ENCODE data around the gene JAZF1.
"Not testable (repeated sequence)": the region's sequence is repeated elsewhere in the genome, so short reads cannot be mapped to it uniquely, and the experiment has no call there.

JAZF1 gene

GRCh38 chr7:28028471-28028870, 152.1 kb downstream of the JAZF1 start:
- Histone ChIP-seq H3K36me3 (ENCODE audit: control insufficient read depth, insufficient read depth, low read length) (no peaks in the 10 kb centered on the region), H3K9ac (ENCODE audit: low read length) (no peak overlapping the region), H3K27me3 (ENCODE audit: control insufficient read depth, insufficient read depth, low read length) (no peaks in the 10 kb centered on the region), H3K4me3 (ENCODE audit: low read length) (no peak overlapping the region), H3K4me1 (ENCODE audit: control insufficient read depth, insufficient read depth, low read length) (peaks cover 40% of the 10 kb centered on the region), H3K27ac (ENCODE audit: low read depth, low read length) (peak overlapping the region; percentile 88)

GRCh38 chr7:28026237-28026636, 154.4 kb downstream of the JAZF1 start:
- Histone ChIP-seq H3K27ac (ENCODE audit: low read depth, low read length) (peak overlapping the region; percentile 88), H3K4me3 (ENCODE audit: low read length) (no peak overlapping the region), H3K36me3 (ENCODE audit: control insufficient read depth, insufficient read depth, low read length) (no peaks in the 10 kb centered on the region), H3K27me3 (ENCODE audit: control insufficient read depth, insufficient read depth, low read length) (no peaks in the 10 kb centered on the region), H3K9ac (ENCODE audit: low read length) (no peak overlapping the region), H3K4me1 (ENCODE audit: control insufficient read depth, insufficient read depth, low read length) (peaks cover 33% of the 10 kb centered on the region)

DNA sequence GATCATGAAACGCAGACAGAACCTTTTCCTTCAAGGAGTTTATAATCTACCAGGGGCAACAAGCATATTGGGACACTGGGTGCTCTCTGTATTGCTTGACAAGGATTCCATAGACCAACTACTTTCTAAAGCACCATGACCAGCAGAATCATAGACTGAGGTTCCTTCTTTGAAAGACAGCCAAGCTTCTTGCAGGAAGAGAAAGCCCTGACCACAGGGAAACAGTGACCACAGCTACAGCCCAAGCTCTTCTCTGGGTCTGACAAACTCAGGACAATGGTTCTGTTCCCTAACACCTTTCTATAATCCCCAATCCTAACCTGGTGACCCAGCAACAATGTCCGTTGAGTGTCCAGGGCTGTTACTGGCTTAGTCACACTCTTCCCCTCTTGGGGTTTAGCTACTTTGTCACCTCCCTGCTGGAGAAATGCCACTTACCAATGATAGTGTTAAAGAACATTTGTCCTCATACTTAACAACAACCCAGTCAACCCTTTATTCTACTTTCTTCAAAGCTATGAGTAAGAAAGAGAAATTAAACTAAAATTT, 155.7 kb downstream of the JAZF1 start:
- H3K4me1 ChIP-seq (ENCODE audit: control insufficient read depth, insufficient read depth, low read length), result peaks cover 32% of the 10 kb centered on the region

GRCh38 chr7:28020302-28020940, 160.2 kb downstream of the JAZF1 start:
- Histone ChIP-seq H3K27ac (ENCODE audit: low read depth, low read length) (peak overlapping the region; percentile 62), H3K4me1 (ENCODE audit: control insufficient read depth, insufficient read depth, low read length) (peaks cover 31% of the 10 kb centered on the region), H3K36me3 (ENCODE audit: control insufficient read depth, insufficient read depth, low read length) (no peaks in the 10 kb centered on the region), H3K9ac (ENCODE audit: low read length) (no peak overlapping the region), H3K27me3 (ENCODE audit: control insufficient read depth, insufficient read depth, low read length) (no peaks in the 10 kb centered on the region), H3K4me3 (ENCODE audit: low read length) (no peak overlapping the region)

More for the DNA sequence above, 155.7 kb downstream of the JAZF1 start:
- Histone ChIP-seq H3K27me3 (ENCODE audit: control insufficient read depth, insufficient read depth, low read length) (no peaks in the 10 kb centered on the region), H3K9ac (ENCODE audit: low read length) (no peak overlapping the region), H3K4me3 (ENCODE audit: low read length) (no peak overlapping the region), H3K36me3 (ENCODE audit: control insufficient read depth, insufficient read depth, low read length) (no peaks in the 10 kb centered on the region), H3K27ac (ENCODE audit: low read depth, low read length) (peak overlapping the region; percentile 88)

- H3K4me3 ChIP-seq (ENCODE audit: low read length), result no peak overlapping the region
- no peak overlapping the region for H3K9ac ChIP-seq (ENCODE audit: low read length)
- peaks cover 30% of the 10 kb centered on the region for H3K4me1 ChIP-seq (ENCODE audit: control insufficient read depth, insufficient read depth, low read length)
- no peaks in the 10 kb centered on the region for H3K27me3 ChIP-seq (ENCODE audit: control insufficient read depth, insufficient read depth, low read length)
- no peaks in the 10 kb centered on the region for H3K36me3 ChIP-seq (ENCODE audit: control insufficient read depth, insufficient read depth, low read length)
- peak overlapping the region; percentile 62 for H3K27ac ChIP-seq (ENCODE audit: low read depth, low read length)
Observed at GRCh38 chr7:28018856-28019465, 161.6 kb downstream of the JAZF1 start.

DNA sequence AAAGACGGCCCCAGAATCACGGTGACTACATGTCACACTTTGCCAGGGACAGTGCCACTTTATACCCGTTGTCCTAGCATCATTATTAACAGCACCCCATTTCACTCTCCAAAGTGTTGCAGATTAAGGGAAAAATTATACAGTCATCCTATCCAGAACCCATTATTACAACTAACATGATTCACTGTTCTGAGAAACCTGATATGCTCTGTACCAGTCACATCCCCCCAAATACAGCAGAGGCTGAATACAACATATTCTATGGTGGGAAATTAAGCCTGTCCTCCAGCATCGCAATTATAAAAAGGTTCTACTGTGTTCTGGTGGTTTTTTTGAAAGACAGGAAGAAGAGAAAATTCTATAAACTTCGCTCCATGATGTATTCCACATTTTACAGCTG, 162.1 kb downstream of the JAZF1 start:
- H3K27ac ChIP-seq (ENCODE audit: low read depth, low read length), result peak overlapping the region; percentile 62
- peaks cover 30% of the 10 kb centered on the region for H3K4me1 ChIP-seq (ENCODE audit: control insufficient read depth, insufficient read depth, low read length)
- no peak overlapping the region for H3K9ac ChIP-seq (ENCODE audit: low read length)
- H3K36me3 ChIP-seq (ENCODE audit: control insufficient read depth, insufficient read depth, low read length), result no peaks in the 10 kb centered on the region
- no peaks in the 10 kb centered on the region for H3K27me3 ChIP-seq (ENCODE audit: control insufficient read depth, insufficient read depth, low read length)
- no peak overlapping the region for H3K4me3 ChIP-seq (ENCODE audit: low read length)

DNA sequence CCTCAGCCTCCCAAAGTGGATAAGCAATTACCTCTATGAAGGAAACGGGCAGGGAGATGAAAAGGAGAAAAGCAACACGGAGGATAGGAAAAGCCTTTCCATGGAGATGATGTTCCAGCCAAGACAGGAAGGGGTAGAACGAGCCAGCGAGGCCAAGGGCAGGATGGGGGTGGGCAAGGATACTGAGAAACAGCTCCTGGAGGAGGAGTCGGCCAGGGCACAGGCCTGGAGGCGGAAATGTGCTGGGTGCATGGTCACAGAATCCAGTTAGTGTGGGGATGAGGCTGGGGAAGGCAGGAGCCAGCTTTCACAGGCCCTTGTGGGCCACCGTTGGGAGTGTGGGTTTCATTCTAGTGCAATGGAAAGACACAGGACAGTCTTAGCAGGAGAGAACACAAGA, 162.6 kb downstream of the JAZF1 start:
- no peaks in the 10 kb centered on the region for H3K36me3 ChIP-seq (ENCODE audit: control insufficient read depth, insufficient read depth, low read length)
- no peaks in the 10 kb centered on the region for H3K27me3 ChIP-seq (ENCODE audit: control insufficient read depth, insufficient read depth, low read length)
- peaks cover 30% of the 10 kb centered on the region for H3K4me1 ChIP-seq (ENCODE audit: control insufficient read depth, insufficient read depth, low read length)
- no peak overlapping the region for H3K4me3 ChIP-seq (ENCODE audit: low read length)
- no peak overlapping the region for H3K9ac ChIP-seq (ENCODE audit: low read length)
- H3K27ac ChIP-seq (ENCODE audit: low read depth, low read length), result peak overlapping the region; percentile 62

DNA sequence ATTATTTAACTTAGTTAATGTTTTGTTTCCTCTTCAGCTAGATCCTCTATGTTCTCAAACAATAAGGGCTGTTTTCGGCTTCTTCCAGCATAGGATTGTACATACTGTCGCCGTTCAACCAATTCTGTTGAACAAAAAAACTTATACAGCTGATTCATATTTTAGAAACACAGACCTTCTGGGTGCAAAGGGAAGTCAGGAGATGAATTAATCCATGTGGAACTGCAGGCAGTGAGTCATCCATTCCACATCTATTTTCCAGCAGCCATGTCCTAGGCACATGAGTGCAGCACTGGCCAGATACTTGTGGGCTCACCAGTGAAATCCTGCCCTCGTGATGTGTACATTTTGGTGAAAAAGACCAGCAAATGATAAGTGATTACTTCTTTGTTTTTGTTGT, 163.2 kb downstream of the JAZF1 start:
- H3K4me1 ChIP-seq (ENCODE audit: control insufficient read depth, insufficient read depth, low read length), result peaks cover 33% of the 10 kb centered on the region
- H3K27me3 ChIP-seq (ENCODE audit: control insufficient read depth, insufficient read depth, low read length), result no peaks in the 10 kb centered on the region
- peak overlapping the region; percentile 44 for H3K27ac ChIP-seq (ENCODE audit: low read depth, low read length)
- no peak overlapping the region for H3K4me3 ChIP-seq (ENCODE audit: low read length)
- H3K36me3 ChIP-seq (ENCODE audit: control insufficient read depth, insufficient read depth, low read length), result no peaks in the 10 kb centered on the region
- no peak overlapping the region for H3K9ac ChIP-seq (ENCODE audit: low read length)

DNA sequence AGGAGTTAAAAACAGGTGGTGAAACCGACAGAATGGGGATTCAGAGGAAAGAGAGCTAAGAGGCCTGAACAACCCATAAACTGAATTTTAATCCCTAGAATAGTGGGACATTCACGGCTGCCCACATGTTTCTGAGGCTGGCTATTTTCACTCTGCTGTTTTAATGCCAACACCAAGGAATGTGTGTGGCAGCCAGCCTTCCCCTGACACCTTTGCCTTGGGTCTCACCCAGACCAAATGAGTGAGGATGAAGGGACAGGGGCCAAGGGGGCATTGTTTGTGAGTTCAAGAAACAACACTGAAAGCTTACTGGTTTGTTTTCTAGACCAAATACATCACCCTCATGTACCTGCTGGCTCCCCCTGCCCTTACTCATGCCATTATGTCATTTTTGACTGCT, 164.3 kb downstream of the JAZF1 start:
- H3K9ac ChIP-seq (ENCODE audit: low read length), result no peak overlapping the region
- no peaks in the 10 kb centered on the region for H3K36me3 ChIP-seq (ENCODE audit: control insufficient read depth, insufficient read depth, low read length)
- peaks cover 38% of the 10 kb centered on the region for H3K4me1 ChIP-seq (ENCODE audit: control insufficient read depth, insufficient read depth, low read length)
- no peaks in the 10 kb centered on the region for H3K27me3 ChIP-seq (ENCODE audit: control insufficient read depth, insufficient read depth, low read length)
- peak overlapping the region; percentile 11 for H3K27ac ChIP-seq (ENCODE audit: low read depth, low read length)
- no peak overlapping the region for H3K4me3 ChIP-seq (ENCODE audit: low read length)

- no peaks in the 10 kb centered on the region for H3K27me3 ChIP-seq (ENCODE audit: control insufficient read depth, insufficient read depth, low read length)
Observed at GRCh38 chr7:28015169-28015568, 165.4 kb downstream of the JAZF1 start.

GRCh38 chr7:28014340-28014739, 166.3 kb downstream of the JAZF1 start:
- Histone ChIP-seq H3K27ac (ENCODE audit: low read depth, low read length) (peak overlapping the region; percentile 28), H3K4me1 (ENCODE audit: control insufficient read depth, insufficient read depth, low read length) (peaks cover 29% of the 10 kb centered on the region)

More at GRCh38 chr7:28015169-28015568, 165.4 kb downstream of the JAZF1 start:
- Histone ChIP-seq H3K4me1 (ENCODE audit: control insufficient read depth, insufficient read depth, low read length) (peaks cover 37% of the 10 kb centered on the region), H3K4me3 (ENCODE audit: low read length) (no peak overlapping the region), H3K9ac (ENCODE audit: low read length) (no peak overlapping the region), H3K27ac (ENCODE audit: low read depth, low read length) (peak overlapping the region; percentile 28), H3K36me3 (ENCODE audit: control insufficient read depth, insufficient read depth, low read length) (no peaks in the 10 kb centered on the region)

DNA sequence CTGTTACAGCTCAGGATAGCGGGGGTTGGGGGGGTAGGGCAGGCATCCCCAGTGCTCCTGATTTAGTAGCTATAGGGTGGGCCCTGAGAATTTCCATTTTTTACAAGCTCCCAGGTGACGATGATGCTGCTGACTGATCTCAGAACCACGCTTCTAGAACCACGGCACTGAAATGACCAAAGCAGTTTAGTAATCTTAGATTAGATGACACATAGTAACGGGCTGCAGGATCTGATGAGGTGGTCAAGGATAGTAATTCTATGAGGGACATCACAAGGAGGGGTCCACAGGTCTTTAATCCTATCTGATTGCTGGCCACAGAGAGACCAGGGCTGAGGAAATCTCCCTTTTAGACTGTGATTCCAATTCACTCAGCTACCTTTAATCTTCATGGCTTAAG, 167.2 kb downstream of the JAZF1 start:
- H3K36me3 ChIP-seq (ENCODE audit: control insufficient read depth, insufficient read depth, low read length), result no peaks in the 10 kb centered on the region
- no peak overlapping the region for H3K4me3 ChIP-seq (ENCODE audit: low read length)
- no peak overlapping the region for H3K27ac ChIP-seq (ENCODE audit: low read depth, low read length)
- peaks cover 21% of the 10 kb centered on the region for H3K4me1 ChIP-seq (ENCODE audit: control insufficient read depth, insufficient read depth, low read length)
- no peaks in the 10 kb centered on the region for H3K27me3 ChIP-seq (ENCODE audit: control insufficient read depth, insufficient read depth, low read length)
- no peak overlapping the region for H3K9ac ChIP-seq (ENCODE audit: low read length)

More at GRCh38 chr7:28014340-28014739, 166.3 kb downstream of the JAZF1 start:
- H3K36me3 ChIP-seq (ENCODE audit: control insufficient read depth, insufficient read depth, low read length); H3K27me3 ChIP-seq (ENCODE audit: control insufficient read depth, insufficient read depth, low read length); H3K9ac ChIP-seq (ENCODE audit: low read length); H3K4me3 ChIP-seq (ENCODE audit: low read length): not testable (repeated sequence)

DNA sequence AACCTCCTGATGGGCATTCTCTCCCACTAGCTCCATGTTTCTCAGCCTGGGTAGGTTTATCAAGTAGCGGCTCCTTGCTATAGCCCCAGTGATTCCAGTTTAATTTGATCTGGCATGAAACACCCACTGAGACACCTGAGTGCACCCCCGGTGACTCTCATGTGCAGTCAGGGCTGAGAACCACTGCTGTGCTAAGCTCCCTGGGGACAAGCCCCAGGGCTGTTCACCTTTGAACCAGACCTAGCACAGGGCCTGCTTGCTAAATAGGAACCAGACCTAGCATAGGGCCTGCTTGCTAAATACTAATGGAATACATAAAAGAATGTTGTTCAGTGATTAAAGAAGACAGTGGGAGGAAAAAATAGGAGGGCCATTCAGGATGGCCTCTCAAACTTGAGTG, 167.6 kb downstream of the JAZF1 start:
- Histone ChIP-seq H3K27me3 (ENCODE audit: control insufficient read depth, insufficient read depth, low read length) (no peaks in the 10 kb centered on the region), H3K36me3 (ENCODE audit: control insufficient read depth, insufficient read depth, low read length) (no peaks in the 10 kb centered on the region), H3K9ac (ENCODE audit: low read length) (no peak overlapping the region), H3K4me1 (ENCODE audit: control insufficient read depth, insufficient read depth, low read length) (peaks cover 16% of the 10 kb centered on the region), H3K4me3 (ENCODE audit: low read length) (no peak overlapping the region), H3K27ac (ENCODE audit: low read depth, low read length) (no peak overlapping the region)

Data from rectal smooth muscle tissue (tissue), 1 donor.